Neural cell (in vitro differentiated cells): ENCODE results near the gene CDC25A.

Experiments
- EP300 ChIP-seq: fragments of 450-650 bp; conservative IDR thresholded peaks from 2 replicates; pipeline ENCODE4 v1.6.1; 2014; ENCODE audit warnings: antibody characterized with exemption, mild to moderate bottlenecking, moderate library complexity; ENCODE audit not compliant: poor library complexity, severe bottlenecking
- EZH2 ChIP-seq: fragments of 200-600, 300-800 bp; shearing (Covaris generic), sonication (generic); IDR thresholded peaks from 2 replicates; pipeline ENCODE4 v1.6.1; 2014; ENCODE audit warnings: antibody characterized with exemption, low read length, borderline replicate concordance, mild to moderate bottlenecking; ENCODE audit not compliant: insufficient read depth, poor library complexity, severe bottlenecking
- POLR2AphosphoS5 ChIP-seq: IDR thresholded peaks from 2 replicates; pipeline ENCODE4 v1.6.1; 2012
- SMC3 ChIP-seq: fragments of 450-650 bp; conservative IDR thresholded peaks from 2 replicates; pipeline ENCODE4 v1.6.1; 2014; ENCODE audit warnings: antibody characterized with exemption, mild to moderate bottlenecking, moderate library complexity; ENCODE audit not compliant: poor library complexity
- TF ChIP-seq, protein P1 (sequence below): fragments of 450-650 bp; IDR thresholded peaks from 2 replicates; pipeline ENCODE4 v1.5.1; 2014; ENCODE audit warnings: antibody characterized with exemption, mild to moderate bottlenecking, moderate library complexity; ENCODE audit not compliant: poor library complexity, severe bottlenecking

DNA sequence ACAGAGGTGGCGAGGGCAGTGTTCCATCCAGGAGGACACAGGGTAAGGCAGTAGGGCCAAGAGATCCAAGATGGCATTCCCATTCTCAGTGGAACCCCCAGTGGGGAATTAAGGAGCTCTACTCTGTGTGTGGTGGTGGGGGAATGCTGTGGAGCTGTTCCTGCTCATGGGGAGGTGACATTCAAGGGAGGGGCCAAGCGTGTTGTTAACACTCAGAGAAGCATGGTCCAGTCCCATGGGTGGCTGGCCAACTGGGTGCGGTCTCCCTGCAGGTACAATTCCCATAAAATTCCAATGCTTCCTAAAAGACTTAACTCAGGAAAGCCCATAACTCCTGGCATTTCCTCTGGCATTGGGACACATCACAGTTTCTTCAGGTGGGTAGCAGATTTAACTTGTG, 37.4 kb upstream of the CDC25A start:
- TF ChIP-seq, protein P1, sequence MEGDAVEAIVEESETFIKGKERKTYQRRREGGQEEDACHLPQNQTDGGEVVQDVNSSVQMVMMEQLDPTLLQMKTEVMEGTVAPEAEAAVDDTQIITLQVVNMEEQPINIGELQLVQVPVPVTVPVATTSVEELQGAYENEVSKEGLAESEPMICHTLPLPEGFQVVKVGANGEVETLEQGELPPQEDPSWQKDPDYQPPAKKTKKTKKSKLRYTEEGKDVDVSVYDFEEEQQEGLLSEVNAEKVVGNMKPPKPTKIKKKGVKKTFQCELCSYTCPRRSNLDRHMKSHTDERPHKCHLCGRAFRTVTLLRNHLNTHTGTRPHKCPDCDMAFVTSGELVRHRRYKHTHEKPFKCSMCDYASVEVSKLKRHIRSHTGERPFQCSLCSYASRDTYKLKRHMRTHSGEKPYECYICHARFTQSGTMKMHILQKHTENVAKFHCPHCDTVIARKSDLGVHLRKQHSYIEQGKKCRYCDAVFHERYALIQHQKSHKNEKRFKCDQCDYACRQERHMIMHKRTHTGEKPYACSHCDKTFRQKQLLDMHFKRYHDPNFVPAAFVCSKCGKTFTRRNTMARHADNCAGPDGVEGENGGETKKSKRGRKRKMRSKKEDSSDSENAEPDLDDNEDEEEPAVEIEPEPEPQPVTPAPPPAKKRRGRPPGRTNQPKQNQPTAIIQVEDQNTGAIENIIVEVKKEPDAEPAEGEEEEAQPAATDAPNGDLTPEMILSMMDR = no peak
- no peak for TF ChIP-seq EP300
- no peak for TF ChIP-seq SMC3
- no peak for TF ChIP-seq POLR2AphosphoS5
- no peak for TF ChIP-seq EZH2
